ENCODE results near the gene OPN3. TPM values are rescaled to one million over a fixed set of nuclear protein-coding genes. Genes with fewer than 3 reads are reported as not detected.

Gene OPN3
- total RNA-seq, 2 experiments from 2014 or later = 10.7 to 18.9 TPM

- Histone ChIP-seq H3K4me1 (ENCODE audit: insufficient read depth, low read length, poor library complexity, severe bottlenecking) (peaks cover 34% of the 10 kb centered on the region), H3K27ac (ENCODE audit: low read depth, low read length, poor library complexity, severe bottlenecking) (no peak overlapping the region), H3K4me2 (ENCODE audit: low read length) (no peak overlapping the region), H3K79me2 (ENCODE audit: insufficient read depth, low read depth, low read length) (no peaks in the 10 kb centered on the region), H3K36me3 (ENCODE audit: insufficient read depth, low read length) (no peaks in the 10 kb centered on the region), H4K20me1 (ENCODE audit: insufficient read depth, low read length) (no peaks in the 10 kb centered on the region), H3K9me2 (ENCODE audit: insufficient read depth, low read length) (no peaks in the 10 kb centered on the region), H3K9me3 (ENCODE audit: low read length) (0 out of 2 replicates have a peak, but pooled peaks cover 6% of the 10 kb centered on the region), H3K4me3 (ENCODE audit: low read depth, low read length, poor library complexity, severe bottlenecking) (no peak overlapping the region), H2AFZ (ENCODE audit: low read length) (no peak overlapping the region)
- intact Hi-C loops (cut with micrococcal nuclease; ENCODE audit: unreplicated experiment) = no loop called here
- DNase-seq (ENCODE audit: low spot score) = no peak
- TF ChIP-seq, protein P1, sequence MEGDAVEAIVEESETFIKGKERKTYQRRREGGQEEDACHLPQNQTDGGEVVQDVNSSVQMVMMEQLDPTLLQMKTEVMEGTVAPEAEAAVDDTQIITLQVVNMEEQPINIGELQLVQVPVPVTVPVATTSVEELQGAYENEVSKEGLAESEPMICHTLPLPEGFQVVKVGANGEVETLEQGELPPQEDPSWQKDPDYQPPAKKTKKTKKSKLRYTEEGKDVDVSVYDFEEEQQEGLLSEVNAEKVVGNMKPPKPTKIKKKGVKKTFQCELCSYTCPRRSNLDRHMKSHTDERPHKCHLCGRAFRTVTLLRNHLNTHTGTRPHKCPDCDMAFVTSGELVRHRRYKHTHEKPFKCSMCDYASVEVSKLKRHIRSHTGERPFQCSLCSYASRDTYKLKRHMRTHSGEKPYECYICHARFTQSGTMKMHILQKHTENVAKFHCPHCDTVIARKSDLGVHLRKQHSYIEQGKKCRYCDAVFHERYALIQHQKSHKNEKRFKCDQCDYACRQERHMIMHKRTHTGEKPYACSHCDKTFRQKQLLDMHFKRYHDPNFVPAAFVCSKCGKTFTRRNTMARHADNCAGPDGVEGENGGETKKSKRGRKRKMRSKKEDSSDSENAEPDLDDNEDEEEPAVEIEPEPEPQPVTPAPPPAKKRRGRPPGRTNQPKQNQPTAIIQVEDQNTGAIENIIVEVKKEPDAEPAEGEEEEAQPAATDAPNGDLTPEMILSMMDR (conservative IDR thresholded peaks at IDR 0.05; ENCODE audit: low read length) = no peak
- TF ChIP-seq EZH2phosphoT487 (IDR thresholded peaks at IDR 0.05; ENCODE audit: borderline replicate concordance, low read depth, low read length) = no peak
- ChIA-PET POLR2A (interaction anchor here (1.1 to 1.8 kb wide), 3 partner anchors 10 to 159 kb away, joined by 3 to 4 read pairs (median 4); no protein-coding TSS in a partner anchor), CTCF (ENCODE audit: unreplicated experiment) (no interaction called here)
- no TSS peak for BruUV-seq (replicated peaks)
Measured at GRCh38 chr1:241679961-241680360, 39.8 kb upstream of the OPN3 start.

DNA sequence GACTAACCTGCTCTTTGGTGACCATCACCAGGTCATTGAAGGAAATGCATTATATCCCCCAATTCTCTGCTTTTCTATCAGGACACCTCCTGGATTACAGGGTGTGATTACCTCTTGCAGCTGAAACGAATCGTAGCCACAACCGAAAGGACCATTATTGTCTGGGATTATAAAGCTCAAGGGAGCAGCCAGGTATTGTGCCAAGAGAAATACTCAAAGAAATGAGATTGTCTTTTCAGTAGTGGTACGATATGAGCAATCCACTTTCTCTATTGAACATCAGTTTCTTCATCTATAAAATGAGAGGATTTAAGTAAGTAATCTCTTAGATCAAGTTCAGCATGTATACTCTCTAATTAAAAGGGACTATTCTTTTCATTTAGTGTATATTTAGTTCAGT, 39.2 kb upstream of the OPN3 start:
- ChIA-PET CTCF (ENCODE audit: unreplicated experiment) (no interaction called here), POLR2A (interaction anchor here (0.6 to 1.8 kb wide), 9 partner anchors 8 to 1084 kb away, joined by 3 to 7 read pairs (median 4); partner anchors contain the start of genes CHML, KMO and OPN3)
- H3K9me3 ChIP-seq (ENCODE audit: low read length) = 0 out of 2 replicates have a peak, but pooled peaks cover 6% of the 10 kb centered on the region
- H3K36me3 ChIP-seq (ENCODE audit: insufficient read depth, low read length) = no peaks in the 10 kb centered on the region
- no peaks in the 10 kb centered on the region for H3K9me2 ChIP-seq (ENCODE audit: insufficient read depth, low read length)
- no peak for TF ChIP-seq EZH2phosphoT487 (IDR thresholded peaks at IDR 0.05; ENCODE audit: borderline replicate concordance, low read depth, low read length)
- TF ChIP-seq, protein P1 (conservative IDR thresholded peaks at IDR 0.05; ENCODE audit: low read length) = no peak
- peaks cover 34% of the 10 kb centered on the region for H3K4me1 ChIP-seq (ENCODE audit: insufficient read depth, low read length, poor library complexity, severe bottlenecking)
- intact Hi-C loops (cut with micrococcal nuclease; ENCODE audit: unreplicated experiment) = no loop called here
- H2AFZ ChIP-seq (ENCODE audit: low read length) = no peak overlapping the region
- no peaks in the 10 kb centered on the region for H4K20me1 ChIP-seq (ENCODE audit: insufficient read depth, low read length)
- no TSS peak for BruUV-seq (replicated peaks)
- no peak overlapping the region for H3K4me2 ChIP-seq (ENCODE audit: low read length)
- no peak overlapping the region for H3K4me3 ChIP-seq (ENCODE audit: low read depth, low read length, poor library complexity, severe bottlenecking)
- H3K27ac ChIP-seq (ENCODE audit: low read depth, low read length, poor library complexity, severe bottlenecking) = no peak overlapping the region
- no peak for DNase-seq (ENCODE audit: low spot score)
- H3K79me2 ChIP-seq (ENCODE audit: insufficient read depth, low read depth, low read length) = no peaks in the 10 kb centered on the region

DNA sequence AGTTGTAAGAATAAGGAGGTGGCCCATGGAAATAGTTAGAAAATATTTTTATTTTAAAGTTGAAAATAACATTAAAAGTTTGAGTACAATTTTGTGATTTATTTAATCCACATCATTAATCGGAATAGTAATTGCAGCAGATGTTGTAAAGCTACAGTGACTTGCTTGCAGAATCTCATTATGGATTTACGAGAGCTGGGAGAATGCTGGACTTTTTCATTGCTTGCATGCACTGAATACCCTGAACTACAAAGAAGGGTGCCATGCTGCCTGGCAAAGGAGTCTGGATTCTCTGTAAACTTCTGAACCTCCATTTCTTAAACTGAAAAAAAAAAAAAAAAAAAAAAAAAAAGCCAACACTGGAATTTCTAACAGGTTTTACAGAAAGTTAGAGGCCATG, 38.4 kb upstream of the OPN3 start:
- Histone ChIP-seq H3K4me3 (ENCODE audit: low read depth, low read length, poor library complexity, severe bottlenecking) (no peak overlapping the region), H3K9me2 (ENCODE audit: insufficient read depth, low read length) (no peaks in the 10 kb centered on the region), H3K9me3 (ENCODE audit: low read length) (0 out of 2 replicates have a peak, but pooled peaks cover 6% of the 10 kb centered on the region), H3K4me1 (ENCODE audit: insufficient read depth, low read length, poor library complexity, severe bottlenecking) (peaks cover 34% of the 10 kb centered on the region), H3K36me3 (ENCODE audit: insufficient read depth, low read length) (no peaks in the 10 kb centered on the region), H4K20me1 (ENCODE audit: insufficient read depth, low read length) (no peaks in the 10 kb centered on the region), H3K27ac (ENCODE audit: low read depth, low read length, poor library complexity, severe bottlenecking) (no peak overlapping the region), H2AFZ (ENCODE audit: low read length) (no peak overlapping the region; the same call in 1 of the 2 replicates), H3K4me2 (ENCODE audit: low read length) (peak overlapping the region; percentile 59), H3K79me2 (ENCODE audit: insufficient read depth, low read depth, low read length) (no peaks in the 10 kb centered on the region)
- POLR2A ChIA-PET = interaction anchor here (0.6 to 1.6 kb wide), 14 partner anchors 9 to 1083 kb away, joined by 3 to 7 read pairs (median 3); partner anchors contain the start of genes CHML, KMO and OPN3
- intact Hi-C loops (cut with micrococcal nuclease; ENCODE audit: unreplicated experiment) = no loop called here
- BruUV-seq (replicated peaks) = no TSS peak
- CTCF ChIA-PET (ENCODE audit: unreplicated experiment) = no interaction called here
- TF ChIP-seq, protein P1 (conservative IDR thresholded peaks at IDR 0.05; ENCODE audit: low read length) = no peak
- TF ChIP-seq EZH2phosphoT487 (IDR thresholded peaks at IDR 0.05; ENCODE audit: borderline replicate concordance, low read depth, low read length) = no peak
- DNase-seq (ENCODE audit: low spot score) = no peak
